ENCODE measurements around the gene ZACN. TPM values are rescaled to one million over a fixed set of nuclear protein-coding genes. Genes with fewer than 3 reads are reported as not detected.

The ZACN gene
- total RNA-seq, 2 donors from 2014 or later: not detected

DNA sequence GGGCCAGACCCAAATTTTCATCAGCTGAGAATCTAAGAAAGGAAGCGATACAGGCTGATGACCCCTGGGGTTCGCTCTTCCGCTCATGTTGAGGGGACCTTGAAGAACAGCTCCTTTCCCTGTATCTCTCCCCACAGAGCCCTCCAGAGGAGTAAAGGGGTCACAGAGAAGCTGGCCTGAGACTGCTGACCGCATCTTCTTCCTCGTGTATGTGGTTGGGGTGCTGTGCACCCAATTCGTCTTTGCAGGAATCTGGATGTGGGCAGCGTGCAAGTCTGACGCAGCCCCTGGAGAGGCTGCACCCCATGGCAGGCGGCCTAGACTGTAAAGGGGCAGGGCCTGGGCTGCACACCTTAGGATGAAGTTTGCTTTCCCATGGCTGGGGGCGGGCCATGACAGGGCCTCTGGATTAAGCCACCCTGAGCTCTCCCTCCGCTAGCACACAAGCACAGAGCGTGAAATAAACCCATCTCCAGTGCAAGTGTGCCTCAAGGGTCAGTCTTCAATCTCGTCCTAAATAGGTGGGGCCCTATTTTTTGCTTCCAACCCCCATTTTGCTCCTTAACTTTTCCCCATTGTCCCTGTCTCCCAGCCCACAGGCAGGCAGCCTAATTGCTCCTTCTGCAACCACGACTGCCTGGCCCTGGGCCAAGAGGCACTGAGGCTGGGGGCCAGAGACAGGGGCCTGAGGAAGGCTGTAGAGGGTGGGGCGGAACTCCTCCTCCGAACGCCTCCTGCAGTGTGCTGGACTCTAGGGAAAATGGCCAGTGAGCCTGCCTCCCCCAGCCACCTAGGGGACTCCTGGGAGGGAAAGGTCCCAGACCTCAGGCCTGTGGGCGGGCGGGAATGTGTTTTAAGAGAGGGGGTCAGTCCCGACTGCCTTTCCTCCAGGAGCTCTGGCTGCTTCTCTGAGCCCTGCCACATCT, 3.6 kb downstream of the ZACN start:
- Histone ChIP-seq H3K27ac (no peak overlapping the region), H3K9me3 (no peaks in the 10 kb centered on the region), H3K27me3 (replicated peaks; ENCODE audit: insufficient read depth) (no peaks in the 10 kb centered on the region), H3K36me3 (peaks cover 10 to 34% of the 10 kb centered on the region in 2 donors), H3K4me3 (no peak overlapping the region), H3K4me1 (replicated peaks) (no peaks in the 10 kb centered on the region)
- no peak for DNase-seq (ENCODE audit: low spot score)
- 74% methylated on average over 20 of the region's 20 CpGs for WGBS
- intact Hi-C loops (cut with DNase I): no loop called here
- TF ChIP-seq POLR2A (IDR thresholded peaks at IDR 0.05) (no peak), CTCF (IDR thresholded peaks at IDR 0.05) (no peak), POLR2AphosphoS5 (IDR thresholded peaks at IDR 0.05) (no peak)

DNA sequence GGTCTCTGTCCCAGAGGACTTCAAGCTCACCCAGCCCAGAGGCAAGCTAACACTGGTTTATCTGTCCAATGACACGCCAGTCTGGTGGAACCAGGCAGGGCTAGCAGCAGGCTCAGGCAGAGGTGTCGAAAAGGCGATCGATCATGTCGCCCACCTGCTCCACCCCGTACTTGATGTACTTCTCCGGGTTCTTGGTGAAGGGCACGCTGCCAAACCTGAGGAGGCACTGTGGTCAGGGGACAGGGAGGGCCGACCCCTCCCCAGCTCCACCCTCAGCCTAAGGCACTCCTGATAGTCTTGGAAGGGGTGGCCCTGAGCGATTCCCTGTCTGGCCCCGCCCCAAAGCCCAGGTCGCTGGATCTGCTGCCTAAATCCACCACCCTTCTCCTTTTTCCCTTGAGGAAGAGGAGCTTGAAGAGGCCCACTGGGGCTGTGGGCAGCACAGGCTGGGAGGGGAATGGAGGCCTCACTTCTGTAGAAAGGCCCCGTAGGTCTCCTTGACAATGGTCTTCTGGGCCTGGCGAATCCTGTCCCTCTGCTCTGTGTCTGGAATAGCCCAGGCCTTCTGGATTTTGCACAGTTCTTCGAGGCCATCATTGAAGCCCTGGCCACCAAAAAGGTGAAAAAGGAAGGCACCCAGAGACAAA, 4.7 kb downstream of the ZACN start:
- Histone ChIP-seq H3K27me3 (replicated peaks; ENCODE audit: insufficient read depth) (no peaks in the 10 kb centered on the region), H3K9me3 (no peaks in the 10 kb centered on the region), H3K4me1 (replicated peaks) (no peaks in the 10 kb centered on the region), H3K4me3 (no peak overlapping the region), H3K36me3 (peaks cover 20 to 44% of the 10 kb centered on the region in 2 donors), H3K27ac (no peak overlapping the region)
- WGBS: 70% methylated on average over 15 of the region's 15 CpGs
- no peak for DNase-seq (ENCODE audit: low spot score)
- no peak for TF ChIP-seq POLR2A (IDR thresholded peaks at IDR 0.05)
- TF ChIP-seq POLR2AphosphoS5 (IDR thresholded peaks at IDR 0.05): no peak
- no peak for TF ChIP-seq CTCF (IDR thresholded peaks at IDR 0.05)
- intact Hi-C loops (cut with DNase I): no loop called here

DNA sequence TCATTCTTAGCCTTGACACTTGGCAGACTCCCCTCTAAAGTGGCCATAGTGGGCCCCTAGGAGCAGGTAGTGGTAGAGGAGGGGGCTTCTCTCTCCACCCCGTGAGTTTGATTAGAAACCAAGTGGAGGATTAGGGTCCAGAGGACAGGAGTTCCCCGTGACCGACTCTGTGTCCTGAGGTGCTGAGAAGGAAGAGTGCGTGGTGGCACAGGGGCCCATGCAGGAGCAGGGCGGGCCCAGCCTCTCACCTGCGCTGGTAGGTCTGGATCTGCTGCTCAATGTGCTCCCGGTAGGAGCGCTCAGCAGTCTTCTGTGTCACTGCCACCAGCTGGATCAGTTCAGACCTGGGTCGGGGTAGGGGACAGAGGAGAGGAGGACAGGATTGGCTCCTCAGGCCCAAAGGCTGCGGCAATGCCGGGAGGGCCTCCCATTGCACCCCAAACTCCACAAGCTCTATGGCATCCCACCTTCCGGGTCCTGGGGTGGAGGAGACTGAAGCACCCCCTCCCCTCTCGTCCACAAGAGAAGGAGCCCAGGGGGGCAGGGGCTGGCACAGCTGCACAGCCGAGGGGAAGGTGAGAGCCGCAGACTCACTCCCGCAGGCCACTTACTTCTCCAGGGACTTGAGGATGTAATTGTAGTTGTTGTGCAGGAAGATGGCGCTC, 6.2 kb downstream of the ZACN start:
- intact Hi-C loops (cut with DNase I): no loop called here
- TF ChIP-seq CTCF (IDR thresholded peaks at IDR 0.05): no peak
- no peak for TF ChIP-seq POLR2A (IDR thresholded peaks at IDR 0.05)
- H3K4me3 ChIP-seq: no peak overlapping the region
- no peaks in the 10 kb centered on the region for H3K4me1 ChIP-seq (replicated peaks)
- 83% methylated on average over 16 of the region's 17 CpGs for WGBS
- H3K27ac ChIP-seq: no peak overlapping the region
- no peaks in the 10 kb centered on the region for H3K9me3 ChIP-seq
- no peak for DNase-seq (ENCODE audit: low spot score)
- H3K27me3 ChIP-seq (replicated peaks; ENCODE audit: insufficient read depth): no peaks in the 10 kb centered on the region
- H3K36me3 ChIP-seq: peaks cover 20 to 44% of the 10 kb centered on the region in 2 donors

GRCh38 chr17:76085731-76086366, 6.9 kb downstream of the ZACN start:
- peaks cover 20 to 44% of the 10 kb centered on the region in 2 donors for H3K36me3 ChIP-seq
- WGBS: 86% methylated on average over 13 of the region's 13 CpGs
- no peak overlapping the region for H3K4me3 ChIP-seq
- DNase-seq (ENCODE audit: low spot score): no peak
- no peaks in the 10 kb centered on the region for H3K9me3 ChIP-seq
- TF ChIP-seq CTCF (IDR thresholded peaks at IDR 0.05) (no peak), POLR2A (IDR thresholded peaks at IDR 0.05) (no peak), POLR2AphosphoS5 (IDR thresholded peaks at IDR 0.05) (no peak)
- no peaks in the 10 kb centered on the region for H3K27me3 ChIP-seq (replicated peaks; ENCODE audit: insufficient read depth)
- H3K27ac ChIP-seq: no peak overlapping the region
- intact Hi-C loops (cut with DNase I): no loop called here
- no peaks in the 10 kb centered on the region for H3K4me1 ChIP-seq (replicated peaks)

All from prostate gland (tissue), 2 donors.